A549 (cell line): ENCODE results near the gene ATG16L1. TPM values are rescaled to one million over a fixed set of nuclear protein-coding genes. Genes with fewer than 3 reads are reported as not detected.

Source experiments
- ATAC-seq, 2 experiments: fragments of 200-7000 bp in 1 of 2; fragments of >200 bp in 1 of 2; cut with Nextera tagmentation in 1 of 2; cut with Tn5 transposase in 1 of 2; 3 replicates each; pipeline versions ENCODE4 v1.8.0 to v1.9.1; 2018 to 2020; ENCODE audit warnings: mild to moderate bottlenecking in 1 of 2, moderate library complexity in 1 of 2
- CTCF ChIA-PET: fragments of 300-600 bp; sonication (Branson Sonifier 250); formaldehyde crosslinking; extraction: SDS; loops from one replicate; lab custom pipeline; 2021; ENCODE audit warnings: antibody characterized with exemption, inconsistent platforms; lab: Yijun Ruan, JAX
- POLR2A ChIA-PET: fragments of 350-600 bp; formaldehyde crosslinking; extraction: SDS; loops from one replicate; lab custom pipeline; 2021; ENCODE audit warnings: antibody characterized with exemption, inconsistent platforms; lab: Yijun Ruan, JAX
- DNase-seq, 2 experiments: peaks; one replicate each; pipeline versions ENCODE4 v3.0.0 to v3.0.0-alpha.2; 2011 to 2016; ENCODE audit warnings: low read depth in 1 of 2, low spot score in 1 of 2
- FAIRE-seq: peaks from 2 replicates; lab custom pipeline; 2011; peaks lifted over from hg19 to GRCh38; lab: Jason Lieb, UNC
- H3K27ac ChIP-seq, 2 experiments: fragments of >200 bp; sonication (Bioruptor Twin); formaldehyde crosslinking; 3 replicates each; pipeline ENCODE4 v1.5.1; 2016 to 2017
- H3K4me1 ChIP-seq: fragments of >200 bp; sonication (Bioruptor Twin); formaldehyde crosslinking; 3 replicates; pipeline ENCODE4 v1.6.1; 2016
- H3K4me2 ChIP-seq: fragments of >200 bp; sonication (Bioruptor Twin); formaldehyde crosslinking; 3 replicates; pipeline ENCODE4 v1.6.1; 2016
- H3K4me3 ChIP-seq: fragments of >200 bp; sonication (Bioruptor Twin); formaldehyde crosslinking; 3 replicates; pipeline ENCODE4 v1.5.1; 2016
- H3K9me3 ChIP-seq: fragments of >200 bp; sonication (Bioruptor Twin); formaldehyde crosslinking; 3 replicates; pipeline ENCODE4 v1.6.1; 2016
- BHLHE40 ChIP-seq: IDR thresholded peaks from 2 replicates; pipeline ENCODE4 v1.6.1; 2012; ENCODE audit warnings: low read depth, low read length, inconsistent platforms
- CEBPB ChIP-seq, 2 experiments: fragments of >200 bp in 1 of 2; sonication (Bioruptor Twin) in 1 of 2; formaldehyde crosslinking in 1 of 2; IDR thresholded peaks; 2 replicates each; pipeline ENCODE4 v1.6.1; 2012 to 2016
- CHD2 ChIP-seq: fragments of 150-350 bp; IDR thresholded peaks from 2 replicates; pipeline ENCODE4 v1.6.1; 2014; ENCODE audit warnings: low read length; ENCODE audit not compliant: partially characterized antibody
- CHD4 ChIP-seq: fragments of 200-600 bp; sonication (generic); IDR thresholded peaks from 2 replicates; pipeline ENCODE4 v1.6.1; 2016; ENCODE audit warnings: antibody characterized with exemption, mild to moderate bottlenecking, borderline replicate concordance
- EP300 ChIP-seq, 2 experiments: fragments of >200 bp; sonication (Bioruptor Twin); formaldehyde crosslinking; IDR thresholded peaks; 2 replicates in 1 of 2; 3 replicates in 1 of 2; pipeline ENCODE4 v1.6.1; 2016 to 2017
- ESRRA ChIP-seq: fragments of 150-350 bp; IDR thresholded peaks from 2 replicates; pipeline ENCODE4 v1.6.1; 2014; ENCODE audit warnings: mild to moderate bottlenecking, low read length, borderline replicate concordance
- FOSL2 ChIP-seq, 2 experiments: fragments of 450-650 bp in 1 of 2; fragments of >200 bp in 1 of 2; sonication (Bioruptor Twin) in 1 of 2; formaldehyde crosslinking; IDR thresholded peaks; 2 replicates each; pipeline versions ENCODE4 v1.5.0 to v1.6.1; 2016 to 2020; ENCODE audit warnings: mild to moderate bottlenecking in 1 of 2, moderate library complexity in 1 of 2
- HDAC2 ChIP-seq: fragments of 200-600 bp; sonication (generic); IDR thresholded peaks from 2 replicates; pipeline ENCODE4 v1.6.1; 2016
- HEYL ChIP-seq: fragments of 250-450 bp; sonication (Bioruptor Pico); IDR thresholded peaks from 2 replicates; pipeline ENCODE4 v1.8.0; 2021; ENCODE audit warnings: mild to moderate bottlenecking, moderate library complexity
- JUNB ChIP-seq: fragments of >200 bp; sonication (Bioruptor Twin); formaldehyde crosslinking; IDR thresholded peaks from 2 replicates; pipeline ENCODE4 v1.6.1; 2016
- KDM1A ChIP-seq: fragments of 200-600 bp; sonication (generic); IDR thresholded peaks from 2 replicates; pipeline ENCODE4 v1.6.1; 2016; ENCODE audit warnings: low read depth, mild to moderate bottlenecking
- KDM5A ChIP-seq: fragments of 200-600 bp; sonication (generic); IDR thresholded peaks from 2 replicates; pipeline ENCODE4 v1.6.1; 2016; ENCODE audit warnings: antibody characterized with exemption, mild to moderate bottlenecking
- MAZ ChIP-seq: fragments of 150-350 bp; IDR thresholded peaks from 2 replicates; pipeline ENCODE4 v1.6.1; 2014; ENCODE audit warnings: antibody characterized with exemption, low read depth, low read length, borderline replicate concordance
- NFE2L2 ChIP-seq: fragments of 150-350 bp; conservative IDR thresholded peaks from 2 replicates; pipeline ENCODE4 v1.6.1; 2014; ENCODE audit warnings: low read length
- RARB ChIP-seq: fragments of 250-450 bp; sonication (Bioruptor Pico); IDR thresholded peaks from 2 replicates; pipeline ENCODE4 v1.8.0; 2021; ENCODE audit warnings: mild to moderate bottlenecking, moderate library complexity
- RCOR1 ChIP-seq: fragments of 150-350 bp; IDR thresholded peaks from 2 replicates; pipeline ENCODE4 v1.6.1; 2014; ENCODE audit warnings: antibody characterized with exemption, low read length, low read depth
- RFX5 ChIP-seq: fragments of 450-650 bp; IDR thresholded peaks from 2 replicates; pipeline ENCODE4 v1.7.1; 2014; ENCODE audit warnings: antibody characterized with exemption, mild to moderate bottlenecking, moderate library complexity
- TP53 ChIP-seq: fragments of 250-450 bp; sonication (Bioruptor Pico); IDR thresholded peaks from 2 replicates; pipeline ENCODE4 v1.5.0; 2021; ENCODE audit warnings: mild to moderate bottlenecking, moderate library complexity
- ZC3H11A ChIP-seq: fragments of 450-650 bp; IDR thresholded peaks from 2 replicates; pipeline ENCODE4 v1.6.1; 2014; ENCODE audit warnings: antibody characterized with exemption, mild to moderate bottlenecking
- WGBS: methylation state at CpG from one replicate; pipeline ENCODE4 v1.1.6; 2017; ENCODE audit errors: missing lambda C conversion rate; 5-methylcytosine and 5-hydroxymethylcytosine counted together
- polyA plus RNA-seq, 4 experiments: library from polyadenylated mRNA; depleted of rRNA in 3 of 4; stranded (reverse); fragments of >200 nt; fragmentation: RNase III in 1 of 4; extraction: RNeasy Plus Mini Kit Qiagen cat#74134 plus additional on column Dnase treatment in 1 of 4; gene quantifications; 2 replicates in 3 of 4; 3 replicates in 1 of 4; pipeline ENCODE4 v1.2.3, GENCODE V29; 2011 to 2017
- TF ChIP-seq, protein P1 (sequence below): IDR thresholded peaks from 2 replicates; pipeline ENCODE4 v1.6.1; 2012; ENCODE audit warnings: low read depth, borderline replicate concordance
- TF ChIP-seq, protein P2 (sequence below): fragments of 200-600 bp; sonication (generic); IDR thresholded peaks from 2 replicates; pipeline ENCODE4 v1.6.1; 2016; ENCODE audit warnings: antibody characterized with exemption, mild to moderate bottlenecking, moderate library complexity
- TF ChIP-seq, protein P3 (sequence below): fragments of >200 bp; sonication (Bioruptor Twin); formaldehyde crosslinking; IDR thresholded peaks from 2 replicates; pipeline ENCODE4 v1.6.1; 2016
- TF ChIP-seq, protein P4 (sequence below): fragments of 250-450 bp; sonication (Bioruptor Pico); IDR thresholded peaks from 2 replicates; pipeline ENCODE4 v1.5.0; 2020; ENCODE audit warnings: low read depth, mild to moderate bottlenecking, moderate library complexity

The ATG16L1 gene
- polyA plus RNA-seq, 2 of the 4 experiments (the other 2 are of a cell fraction): 45.1 to 70.9 TPM

DNA sequence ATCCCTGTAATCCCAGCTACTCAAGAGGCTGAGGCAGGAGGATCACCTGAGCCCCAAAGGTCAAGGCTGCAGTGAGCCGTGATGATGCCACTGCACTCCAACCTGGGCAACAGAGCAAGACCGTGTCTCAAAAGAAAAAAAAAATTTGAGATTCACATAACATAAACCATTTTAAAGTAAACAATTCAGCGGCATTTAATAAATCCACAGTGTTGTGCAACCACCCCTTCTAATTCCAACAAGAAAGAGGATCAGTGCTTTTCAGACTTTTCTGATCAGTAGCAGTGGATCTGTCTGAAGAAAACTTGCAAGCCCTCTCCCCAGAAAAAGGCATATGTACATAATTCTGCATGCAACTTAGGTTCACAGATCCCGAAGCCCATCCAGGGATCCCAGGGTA, 48.9 kb downstream of the ATG16L1 start:
- DNase-seq (no peak), FAIRE-seq (no peak), ATAC-seq (no peak)
- 74% methylated on average over 4 of the region's 4 CpGs for WGBS
- Histone ChIP-seq H3K9me3 (no peaks in the 10 kb centered on the region), H3K4me1 (no peaks in the 10 kb centered on the region), H3K4me3 (no peak overlapping the region), H3K27ac (0 out of 6 replicates have a peak overlapping the region, but pooled peaks of 1 of the 2 experiments have one; percentile 13), H3K4me2 (no peak overlapping the region)
- TF ChIP-seq, protein P1, sequence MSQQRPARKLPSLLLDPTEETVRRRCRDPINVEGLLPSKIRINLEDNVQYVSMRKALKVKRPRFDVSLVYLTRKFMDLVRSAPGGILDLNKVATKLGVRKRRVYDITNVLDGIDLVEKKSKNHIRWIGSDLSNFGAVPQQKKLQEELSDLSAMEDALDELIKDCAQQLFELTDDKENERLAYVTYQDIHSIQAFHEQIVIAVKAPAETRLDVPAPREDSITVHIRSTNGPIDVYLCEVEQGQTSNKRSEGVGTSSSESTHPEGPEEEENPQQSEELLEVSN: no peak
- CTCF ChIA-PET: no interaction called here
- POLR2A ChIA-PET: no interaction called here

DNA sequence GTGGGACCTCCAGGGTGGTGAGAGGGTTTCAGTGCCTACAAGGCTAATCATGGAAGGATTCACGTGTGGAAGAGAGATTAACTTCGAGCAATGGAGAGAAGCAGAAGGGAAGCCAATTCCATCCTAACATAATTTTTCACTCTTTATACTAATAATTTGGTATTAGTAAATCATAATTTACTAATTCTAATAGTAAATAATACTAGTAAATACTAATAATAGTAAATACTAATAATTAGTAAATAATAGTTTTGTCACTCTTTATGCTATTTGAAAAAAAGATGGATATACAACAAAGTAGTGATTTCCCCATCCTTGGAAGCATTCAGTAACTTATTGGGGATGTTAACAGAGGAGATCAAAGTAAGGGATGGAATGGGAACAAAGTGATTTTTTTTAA, 49.8 kb downstream of the ATG16L1 start:
- Histone ChIP-seq H3K4me1 (no peaks in the 10 kb centered on the region), H3K4me2 (no peak overlapping the region), H3K9me3 (no peaks in the 10 kb centered on the region), H3K4me3 (no peak overlapping the region), H3K27ac (no peak overlapping the region)
- DNase-seq (no peak), ATAC-seq (no peak), FAIRE-seq (no peak)
- CTCF ChIA-PET: interaction anchor here (2.4 kb wide), 1 partner anchor 49 kb away, joined by 5 read pairs; no protein-coding TSS in a partner anchor
- POLR2A ChIA-PET: no interaction called here
- 94% methylated on average over 2 of the region's 2 CpGs for WGBS
- TF ChIP-seq, protein P1: no peak
- TF ChIP-seq, protein P2, sequence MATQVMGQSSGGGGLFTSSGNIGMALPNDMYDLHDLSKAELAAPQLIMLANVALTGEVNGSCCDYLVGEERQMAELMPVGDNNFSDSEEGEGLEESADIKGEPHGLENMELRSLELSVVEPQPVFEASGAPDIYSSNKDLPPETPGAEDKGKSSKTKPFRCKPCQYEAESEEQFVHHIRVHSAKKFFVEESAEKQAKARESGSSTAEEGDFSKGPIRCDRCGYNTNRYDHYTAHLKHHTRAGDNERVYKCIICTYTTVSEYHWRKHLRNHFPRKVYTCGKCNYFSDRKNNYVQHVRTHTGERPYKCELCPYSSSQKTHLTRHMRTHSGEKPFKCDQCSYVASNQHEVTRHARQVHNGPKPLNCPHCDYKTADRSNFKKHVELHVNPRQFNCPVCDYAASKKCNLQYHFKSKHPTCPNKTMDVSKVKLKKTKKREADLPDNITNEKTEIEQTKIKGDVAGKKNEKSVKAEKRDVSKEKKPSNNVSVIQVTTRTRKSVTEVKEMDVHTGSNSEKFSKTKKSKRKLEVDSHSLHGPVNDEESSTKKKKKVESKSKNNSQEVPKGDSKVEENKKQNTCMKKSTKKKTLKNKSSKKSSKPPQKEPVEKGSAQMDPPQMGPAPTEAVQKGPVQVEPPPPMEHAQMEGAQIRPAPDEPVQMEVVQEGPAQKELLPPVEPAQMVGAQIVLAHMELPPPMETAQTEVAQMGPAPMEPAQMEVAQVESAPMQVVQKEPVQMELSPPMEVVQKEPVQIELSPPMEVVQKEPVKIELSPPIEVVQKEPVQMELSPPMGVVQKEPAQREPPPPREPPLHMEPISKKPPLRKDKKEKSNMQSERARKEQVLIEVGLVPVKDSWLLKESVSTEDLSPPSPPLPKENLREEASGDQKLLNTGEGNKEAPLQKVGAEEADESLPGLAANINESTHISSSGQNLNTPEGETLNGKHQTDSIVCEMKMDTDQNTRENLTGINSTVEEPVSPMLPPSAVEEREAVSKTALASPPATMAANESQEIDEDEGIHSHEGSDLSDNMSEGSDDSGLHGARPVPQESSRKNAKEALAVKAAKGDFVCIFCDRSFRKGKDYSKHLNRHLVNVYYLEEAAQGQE: no peak
- TF ChIP-seq NFE2L2 (no peak), RCOR1 (no peak), CHD2 (no peak), EP300 (IDR thresholded peaks at IDR 0.05) (no peak)

DNA sequence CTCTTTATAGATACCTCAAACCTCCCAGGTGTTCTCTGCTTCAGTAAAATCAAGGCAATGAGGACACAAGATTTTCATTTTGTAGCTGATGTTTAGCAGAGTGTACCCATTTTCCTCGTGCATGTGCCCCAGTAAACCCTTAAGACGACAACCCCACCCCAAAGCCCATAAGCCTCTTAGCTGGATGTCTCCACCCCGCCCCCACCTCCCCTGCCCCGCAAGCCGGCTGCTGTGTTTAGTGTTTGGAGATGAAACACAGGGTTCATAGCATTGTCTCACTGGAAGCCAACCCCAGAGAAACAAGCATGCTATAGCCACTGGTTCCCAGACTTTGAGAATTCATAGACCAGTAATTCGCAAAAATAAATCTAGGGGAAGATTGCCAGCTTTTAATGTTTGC, 50.3 kb downstream of the ATG16L1 start:
- CTCF ChIA-PET: interaction anchor here (0.7 to 2.4 kb wide), 3 partner anchors 15 to 49 kb away, joined by 3 to 5 read pairs (median 3); no protein-coding TSS in a partner anchor
- no peaks in the 10 kb centered on the region for H3K4me1 ChIP-seq
- ATAC-seq: no peak
- TF ChIP-seq BHLHE40 (no peak), FOSL2 (IDR thresholded peaks at IDR 0.05) (no peak), FOSL2 (CRISPR knock-in tag; IDR thresholded peaks at IDR 0.05) (no peak), CHD2 (no peak), JUNB (no peak), RARB (CRISPR knock-in tag) (no peak), RCOR1 (no peak), HEYL (no peak), KDM5A (no peak), TP53 (CRISPR knock-in tag) (no peak), RFX5 (no peak), CEBPB (IDR thresholded peaks at IDR 0.05) (no peak), HDAC2 (no peak), CHD4 (no peak), MAZ (no peak), ESRRA (no peak), ZC3H11A (no peak), KDM1A (no peak)
- TF ChIP-seq, protein P3, sequence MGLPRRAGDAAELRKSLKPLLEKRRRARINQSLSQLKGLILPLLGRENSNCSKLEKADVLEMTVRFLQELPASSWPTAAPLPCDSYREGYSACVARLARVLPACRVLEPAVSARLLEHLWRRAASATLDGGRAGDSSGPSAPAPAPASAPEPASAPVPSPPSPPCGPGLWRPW: no peak
- TF ChIP-seq, protein P1: no peak
- TF ChIP-seq, protein P4, sequence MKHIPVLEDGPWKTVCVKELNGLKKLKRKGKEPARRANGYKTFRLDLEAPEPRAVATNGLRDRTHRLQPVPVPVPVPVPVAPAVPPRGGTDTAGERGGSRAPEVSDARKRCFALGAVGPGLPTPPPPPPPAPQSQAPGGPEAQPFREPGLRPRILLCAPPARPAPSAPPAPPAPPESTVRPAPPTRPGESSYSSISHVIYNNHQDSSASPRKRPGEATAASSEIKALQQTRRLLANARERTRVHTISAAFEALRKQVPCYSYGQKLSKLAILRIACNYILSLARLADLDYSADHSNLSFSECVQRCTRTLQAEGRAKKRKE (CRISPR knock-in tag): no peak
- TF ChIP-seq, all 56 proteins: peak for 0
- DNase-seq: no peak
- POLR2A ChIA-PET: no interaction called here
- 70% methylated on average over 5 of the region's 6 CpGs for WGBS
- Histone ChIP-seq H3K27ac (no peak overlapping the region), H3K4me2 (no peak overlapping the region), H3K4me3 (no peak overlapping the region), H3K9me3 (no peaks in the 10 kb centered on the region)
- FAIRE-seq: no peak
